GM21529 (cell line): Measurements from ENCODE around the gene NR2F2.

Experiments
- ATAC-seq: cut with Tn5 transposase; IDR thresholded peaks from one replicate; pipeline ENCODE4 v1.9.1; 2021; ENCODE audit not compliant: unreplicated experiment

Gene NR2F2

GRCh38 chr15:96316953-96317629 is 13.4 kb upstream of the NR2F2 start:
- ATAC-seq, result no peak

- no peak for ATAC-seq
Observed at GRCh38 chr15:96320107-96320506, 10.4 kb upstream of the NR2F2 start.

GRCh38 chr15:96320703-96321638 is 9.5 kb upstream of the NR2F2 start:
- ATAC-seq, result no peak

- ATAC-seq, result no peak
Observed at GRCh38 chr15:96321639-96322535, 8.6 kb upstream of the NR2F2 start.

- no peak for ATAC-seq
Observed at GRCh38 chr15:96322536-96323318, 7.8 kb upstream of the NR2F2 start.

- no peak for ATAC-seq
Observed at GRCh38 chr15:96323319-96324145, 7.0 kb upstream of the NR2F2 start.

- ATAC-seq, result no peak
Observed at GRCh38 chr15:96324192-96324895, 6.2 kb upstream of the NR2F2 start.

- no peak for ATAC-seq
Observed at GRCh38 chr15:96324940-96325540, 5.5 kb upstream of the NR2F2 start.

GRCh38 chr15:96325541-96326327 is 4.8 kb upstream of the NR2F2 start:
- ATAC-seq, result no peak

GRCh38 chr15:96326328-96327154 is 4.0 kb upstream of the NR2F2 start:
- no peak for ATAC-seq

GRCh38 chr15:96327155-96327741 is 3.3 kb upstream of the NR2F2 start:
- ATAC-seq, result no peak

- no peak for ATAC-seq
Observed at GRCh38 chr15:96328181-96328876, 2.2 kb upstream of the NR2F2 start.

GRCh38 chr15:96328877-96329195 is 1.7 kb upstream of the NR2F2 start:
- no peak for ATAC-seq

GRCh38 chr15:96329403-96329981 is 1.0 kb upstream of the NR2F2 start:
- ATAC-seq, result no peak

- ATAC-seq, result no peak
Observed at GRCh38 chr15:96330064-96330449, 443 bp upstream of the NR2F2 start.
